Liver (tissue), 3 donors: Measurements from ENCODE around the gene KAZN.

Experiments used
- CTCF ChIP-seq: fragments of 150-350 bp; IDR thresholded peaks from 2 replicates; pipeline ENCODE4 v1.5.1; 2017; ENCODE audit warnings: improper control_type of control experiment, low read depth, low read length; ENCODE audit not compliant: missing input control
- REST ChIP-seq: IDR thresholded peaks from 2 replicates; pipeline ENCODE4 v1.6.1; 2016; ENCODE audit warnings: antibody characterized with exemption, mild to moderate bottlenecking
- SP1 ChIP-seq: IDR thresholded peaks from 2 replicates; pipeline ENCODE4 v1.6.1; 2018; ENCODE audit warnings: antibody characterized with exemption, mild to moderate bottlenecking
- ZBTB33 ChIP-seq: IDR thresholded peaks from 2 replicates; pipeline ENCODE4 v1.6.1; 2016; ENCODE audit warnings: antibody characterized with exemption
- donor health status: healthy.
- donor health status: healthy.

GRCh38 chr1:15125101-15125745, 526.7 kb downstream of the KAZN start:
- no peak for TF ChIP-seq ZBTB33
- TF ChIP-seq CTCF = no peak
- no peak for TF ChIP-seq REST
- TF ChIP-seq SP1 = no peak
